ENCODE results near the gene STX8.
"Not testable (repeated sequence)": the region's sequence is repeated elsewhere in the genome, so short reads cannot be mapped to it uniquely, and the experiment has no call there.

STX8 gene, protein sequence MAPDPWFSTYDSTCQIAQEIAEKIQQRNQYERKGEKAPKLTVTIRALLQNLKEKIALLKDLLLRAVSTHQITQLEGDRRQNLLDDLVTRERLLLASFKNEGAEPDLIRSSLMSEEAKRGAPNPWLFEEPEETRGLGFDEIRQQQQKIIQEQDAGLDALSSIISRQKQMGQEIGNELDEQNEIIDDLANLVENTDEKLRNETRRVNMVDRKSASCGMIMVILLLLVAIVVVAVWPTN

GRCh38 chr17:9575381-9576101 lies at the start of gene STX8:
Gene STX8 (minus strand): TSS chr17:9575820. CDS start chr17:9575808, 12 bp downstream.
- Mint-ChIP-seq H3K27ac (peak within 1 kb of the TSS; percentile 92), H3K4me1 (ENCODE audit: low read depth) (peaks cover 30% of the 10 kb centered on the region)

GRCh38 chr17:9622961-9623360 lies 47.3 kb upstream of the STX8 start:
- Mint-ChIP-seq H3K4me3 (no peak overlapping the region), H3K27me3 (no peaks in the 10 kb centered on the region), H3K4me1 (ENCODE audit: low read depth) (no peaks in the 10 kb centered on the region), H3K36me3 (ENCODE audit: low read depth) (no peaks in the 10 kb centered on the region), H3K27ac (no peak overlapping the region), H3K9me3 (peaks cover 22% of the 10 kb centered on the region)
- DNase-seq = no peak

More at GRCh38 chr17:9575381-9576101, at the start of gene STX8:
- no peaks in the 10 kb centered on the region for H3K27me3 Mint-ChIP-seq
- H3K36me3 Mint-ChIP-seq (ENCODE audit: low read depth) = peaks cover 14% of the 10 kb centered on the region
- H3K9me3 Mint-ChIP-seq = no peaks in the 10 kb centered on the region
- H3K4me3 Mint-ChIP-seq = peak within 1 kb of the TSS; percentile 96
- DNase-seq = peak; percentile 89

GRCh38 chr17:9615486-9615885 lies 39.9 kb upstream of the STX8 start:
- Mint-ChIP-seq H3K4me1 (ENCODE audit: low read depth) (no peaks in the 10 kb centered on the region), H3K27me3 (peaks cover 16% of the 10 kb centered on the region), H3K4me3 (no peak overlapping the region), H3K27ac (no peak overlapping the region), H3K9me3 (no peaks in the 10 kb centered on the region), H3K36me3 (ENCODE audit: low read depth) (no peaks in the 10 kb centered on the region)
- no peak for DNase-seq

DNA sequence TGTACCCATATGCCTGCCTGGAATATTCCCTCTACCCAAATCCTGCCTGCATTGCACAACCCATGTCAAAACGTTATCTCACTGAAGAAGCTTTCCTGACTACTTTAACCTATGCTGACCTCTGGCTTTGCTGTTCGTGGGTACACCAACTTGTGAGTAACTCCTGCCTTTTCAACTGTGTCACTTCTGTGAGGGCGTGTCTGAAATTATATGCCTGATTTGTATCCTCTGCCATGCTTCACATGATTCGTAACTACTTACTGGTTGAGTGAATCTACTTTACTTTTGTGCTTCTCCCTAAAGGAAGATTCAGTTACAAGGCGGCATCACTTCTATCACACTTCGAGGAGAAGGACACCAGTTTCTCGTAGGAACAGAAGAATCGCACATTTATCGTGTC lies 36.4 kb upstream of the STX8 start:
- H3K4me1 Mint-ChIP-seq (ENCODE audit: low read depth) = no peaks in the 10 kb centered on the region
- no peak for DNase-seq
- peaks cover 20% of the 10 kb centered on the region for H3K27me3 Mint-ChIP-seq
- no peak overlapping the region for H3K4me3 Mint-ChIP-seq
- H3K27ac Mint-ChIP-seq = no peak overlapping the region
- H3K9me3 Mint-ChIP-seq = no peaks in the 10 kb centered on the region
- no peaks in the 10 kb centered on the region for H3K36me3 Mint-ChIP-seq (ENCODE audit: low read depth)

DNA sequence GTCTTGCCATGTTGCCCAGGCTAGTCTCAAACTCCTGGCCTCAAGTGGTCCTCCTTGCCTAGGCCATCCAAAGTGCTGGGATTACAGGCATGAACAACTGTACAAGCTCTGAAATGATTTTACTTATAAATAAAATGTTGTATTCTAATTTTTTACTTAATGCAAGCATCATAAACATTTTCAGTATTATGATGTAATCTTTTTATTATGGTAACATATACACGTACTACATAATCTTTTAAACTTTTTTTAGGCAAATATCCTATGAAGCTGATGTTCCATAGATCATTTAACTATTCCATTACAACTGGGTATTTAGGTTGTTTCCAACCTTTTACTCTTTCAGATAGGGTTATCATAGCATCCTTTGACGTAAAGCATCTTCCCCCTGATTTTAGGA lies 35.9 kb upstream of the STX8 start:
- no peak overlapping the region for H3K27ac Mint-ChIP-seq
- H3K4me1 Mint-ChIP-seq (ENCODE audit: low read depth) = no peaks in the 10 kb centered on the region
- no peak overlapping the region for H3K4me3 Mint-ChIP-seq
- no peaks in the 10 kb centered on the region for H3K9me3 Mint-ChIP-seq
- peaks cover 20% of the 10 kb centered on the region for H3K27me3 Mint-ChIP-seq
- DNase-seq = no peak
- no peaks in the 10 kb centered on the region for H3K36me3 Mint-ChIP-seq (ENCODE audit: low read depth)

DNA sequence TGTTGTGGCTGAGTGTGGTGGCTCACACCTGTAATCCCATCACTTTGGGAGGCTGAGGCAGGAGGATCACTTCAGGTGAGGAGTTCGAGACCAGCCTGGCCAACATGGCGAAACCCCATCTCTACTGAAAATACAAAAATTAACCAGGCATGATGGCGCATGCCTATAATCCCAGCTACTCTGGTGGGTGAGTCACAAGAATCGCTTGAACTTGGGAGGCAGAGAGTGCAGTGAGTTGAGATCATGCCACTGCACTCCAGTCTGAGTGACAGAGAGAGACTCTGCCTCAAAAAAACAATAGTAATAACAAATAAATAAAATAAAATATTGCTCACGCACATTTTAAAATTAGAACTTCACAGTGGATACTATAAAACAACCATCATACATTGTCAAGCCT lies 31.4 kb upstream of the STX8 start:
- H3K27ac Mint-ChIP-seq; DNase-seq; H3K36me3 Mint-ChIP-seq (ENCODE audit: low read depth); H3K4me3 Mint-ChIP-seq; H3K9me3 Mint-ChIP-seq; H3K4me1 Mint-ChIP-seq (ENCODE audit: low read depth): not testable (repeated sequence)
- peaks cover 26% of the 10 kb centered on the region for H3K27me3 Mint-ChIP-seq

DNA sequence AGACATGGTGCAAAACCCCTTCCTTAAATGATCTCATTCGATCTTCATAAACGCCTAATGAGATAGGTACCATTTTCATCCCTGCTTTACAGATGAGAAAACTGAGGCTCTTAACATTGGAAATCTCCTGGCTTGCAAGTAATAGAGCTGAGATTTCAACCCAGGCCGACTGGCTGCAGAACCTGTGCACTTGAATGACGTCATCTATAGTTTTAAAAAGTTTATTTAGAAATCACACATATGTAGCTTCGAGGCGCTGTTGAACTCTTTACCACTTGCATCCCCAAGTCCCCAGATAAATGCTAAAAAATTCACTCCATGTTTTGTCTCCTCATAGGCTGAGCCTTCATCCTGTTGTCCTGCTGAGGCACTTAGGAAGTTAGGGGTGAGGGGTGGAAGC lies 30.8 kb upstream of the STX8 start:
- no peak overlapping the region for H3K4me3 Mint-ChIP-seq
- H3K36me3 Mint-ChIP-seq (ENCODE audit: low read depth) = no peaks in the 10 kb centered on the region
- no peak for DNase-seq
- H3K4me1 Mint-ChIP-seq (ENCODE audit: low read depth) = no peaks in the 10 kb centered on the region
- H3K9me3 Mint-ChIP-seq = no peaks in the 10 kb centered on the region
- no peak overlapping the region for H3K27ac Mint-ChIP-seq
- H3K27me3 Mint-ChIP-seq = peaks cover 24% of the 10 kb centered on the region

DNA sequence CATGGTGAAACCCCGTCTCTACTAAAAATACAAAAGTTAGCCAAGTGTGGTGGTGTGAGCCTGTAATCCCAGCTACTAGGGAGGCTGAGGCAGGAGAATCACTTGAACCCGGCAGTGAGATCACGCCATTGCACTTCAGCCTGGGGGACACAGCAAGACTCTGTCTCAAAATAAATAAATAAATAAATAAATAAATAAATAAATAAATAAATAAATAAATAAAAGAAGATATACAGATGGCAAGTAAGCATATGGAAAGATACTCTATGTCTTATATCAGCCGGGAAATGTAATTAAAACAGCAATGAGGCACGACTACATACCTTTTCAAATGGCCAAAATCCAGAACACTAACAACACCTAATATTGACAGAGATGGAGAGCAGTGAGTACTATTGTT lies 29.0 kb upstream of the STX8 start:
- not testable (repeated sequence) for H3K27ac Mint-ChIP-seq; H3K9me3 Mint-ChIP-seq; H3K4me1 Mint-ChIP-seq (ENCODE audit: low read depth); H3K36me3 Mint-ChIP-seq (ENCODE audit: low read depth); H3K4me3 Mint-ChIP-seq; DNase-seq
- H3K27me3 Mint-ChIP-seq = peaks cover 32% of the 10 kb centered on the region

DNA sequence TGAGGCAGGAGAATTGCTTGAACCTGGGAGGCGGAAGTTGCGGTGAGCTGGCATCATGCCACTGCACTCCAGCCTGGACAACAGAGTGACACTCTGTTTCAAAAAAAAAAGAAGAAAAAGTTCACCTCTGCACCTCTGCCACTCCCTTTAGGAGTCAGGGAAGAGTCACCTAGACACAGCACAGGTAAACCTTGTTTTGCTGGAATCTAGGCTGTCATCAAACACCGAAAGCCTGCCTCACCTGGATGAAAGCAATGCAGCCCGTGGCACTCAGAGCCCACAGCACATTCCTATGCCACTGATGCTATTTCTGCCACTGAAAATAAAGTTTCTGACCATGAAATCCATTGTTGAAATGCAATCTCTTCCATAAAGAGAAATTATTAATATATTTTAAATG lies 23.0 kb upstream of the STX8 start:
- Mint-ChIP-seq H3K36me3 (ENCODE audit: low read depth) (no peaks in the 10 kb centered on the region), H3K27me3 (peaks cover 27% of the 10 kb centered on the region), H3K27ac (no peak overlapping the region), H3K4me1 (ENCODE audit: low read depth) (no peaks in the 10 kb centered on the region), H3K9me3 (no peaks in the 10 kb centered on the region), H3K4me3 (no peak overlapping the region)
- no peak for DNase-seq

DNA sequence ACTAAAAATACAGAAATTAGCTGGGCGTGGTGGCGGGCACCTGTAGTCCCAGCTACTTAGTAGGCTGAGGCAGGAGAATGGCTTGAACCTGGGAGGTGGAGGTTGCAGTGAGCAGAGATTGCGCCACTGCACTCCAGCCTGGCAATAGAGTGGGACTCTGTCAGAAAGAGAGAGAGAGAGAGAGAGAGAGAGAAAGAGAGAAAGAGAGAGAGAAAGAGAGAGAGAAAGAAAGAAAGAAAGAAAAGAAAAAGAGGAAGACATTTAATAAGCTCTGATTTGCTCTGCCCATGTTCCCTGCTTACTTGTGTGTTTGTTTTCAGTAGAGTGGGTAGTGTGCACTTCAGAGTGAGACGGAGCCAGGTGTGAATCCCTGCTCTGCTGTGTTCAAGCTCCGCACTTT lies 22.0 kb upstream of the STX8 start:
- H3K27me3 Mint-ChIP-seq = peaks cover 21% of the 10 kb centered on the region
- not testable (repeated sequence) for H3K9me3 Mint-ChIP-seq; DNase-seq; H3K36me3 Mint-ChIP-seq (ENCODE audit: low read depth); H3K4me1 Mint-ChIP-seq (ENCODE audit: low read depth); H3K27ac Mint-ChIP-seq; H3K4me3 Mint-ChIP-seq

DNA sequence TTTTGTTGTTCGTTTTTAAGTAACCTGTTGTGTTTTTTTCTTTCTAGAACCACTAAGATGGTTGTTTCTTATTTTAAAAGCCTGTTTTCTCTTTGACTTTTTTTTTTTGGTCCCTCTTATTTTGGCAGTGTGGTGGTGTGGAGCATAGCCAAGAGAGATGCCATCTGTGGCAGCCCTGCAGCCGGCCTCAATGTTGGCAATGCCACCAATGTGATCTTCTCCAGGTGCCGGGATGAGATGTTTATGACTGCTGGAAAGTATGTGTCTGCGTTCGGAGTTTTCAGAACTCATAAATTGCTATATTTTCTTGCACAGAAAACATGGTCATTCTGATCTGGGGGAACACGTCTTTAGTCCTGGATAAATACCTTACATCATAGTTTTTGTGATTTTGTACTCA lies 18.4 kb upstream of the STX8 start:
- Mint-ChIP-seq H3K27ac (no peak overlapping the region), H3K9me3 (no peaks in the 10 kb centered on the region), H3K36me3 (ENCODE audit: low read depth) (no peaks in the 10 kb centered on the region), H3K4me1 (ENCODE audit: low read depth) (no peaks in the 10 kb centered on the region), H3K4me3 (no peak overlapping the region), H3K27me3 (peaks cover 8% of the 10 kb centered on the region)
- DNase-seq = no peak

DNA sequence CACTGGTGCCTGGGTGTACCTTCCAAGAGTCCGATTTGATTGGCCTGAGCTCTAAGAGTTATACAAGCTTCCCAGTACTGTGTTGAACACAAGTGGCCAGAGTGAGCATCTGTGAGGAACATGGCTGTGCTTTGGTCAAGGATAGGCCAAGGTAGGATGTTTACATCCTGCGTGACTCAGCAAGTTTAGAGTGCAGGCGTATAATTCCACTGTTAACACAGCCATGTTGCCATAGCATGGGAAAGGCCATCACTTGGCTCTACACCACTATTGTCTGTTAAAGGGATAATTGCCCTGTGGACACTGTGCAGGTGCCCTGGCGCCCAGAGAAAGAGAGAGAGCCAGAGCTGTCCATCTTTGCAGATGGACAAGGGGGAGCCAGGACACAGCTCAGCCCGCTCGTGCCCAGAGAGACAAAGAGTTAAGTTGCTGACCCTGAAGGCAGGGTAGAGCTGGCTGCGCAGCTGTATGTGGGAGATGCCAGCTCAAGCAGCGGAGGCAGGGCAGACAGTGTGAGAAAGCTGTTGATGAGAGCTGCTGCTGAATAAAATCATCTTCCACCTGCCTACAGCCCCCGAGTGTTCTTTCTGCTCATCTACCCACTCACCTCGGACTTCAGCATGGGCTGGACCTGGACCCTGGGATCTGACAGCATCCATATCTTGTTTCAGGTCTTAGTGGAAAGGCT lies 12.5 kb upstream of the STX8 start:
- H3K27me3 Mint-ChIP-seq = peaks cover 2% of the 10 kb centered on the region
- no peaks in the 10 kb centered on the region for H3K36me3 Mint-ChIP-seq (ENCODE audit: low read depth)
- no peak overlapping the region for H3K4me3 Mint-ChIP-seq

GRCh38 chr17:9577373-9577709 lies 1.7 kb upstream of the STX8 start:
- Mint-ChIP-seq H3K27ac (no peak overlapping the region), H3K27me3 (no peaks in the 10 kb centered on the region)

More for the DNA sequence above, 12.5 kb upstream of the STX8 start:
- Mint-ChIP-seq H3K27ac (no peak overlapping the region), H3K4me1 (ENCODE audit: low read depth) (no peaks in the 10 kb centered on the region), H3K9me3 (peaks cover 7% of the 10 kb centered on the region)
- no peak for DNase-seq

DNA sequence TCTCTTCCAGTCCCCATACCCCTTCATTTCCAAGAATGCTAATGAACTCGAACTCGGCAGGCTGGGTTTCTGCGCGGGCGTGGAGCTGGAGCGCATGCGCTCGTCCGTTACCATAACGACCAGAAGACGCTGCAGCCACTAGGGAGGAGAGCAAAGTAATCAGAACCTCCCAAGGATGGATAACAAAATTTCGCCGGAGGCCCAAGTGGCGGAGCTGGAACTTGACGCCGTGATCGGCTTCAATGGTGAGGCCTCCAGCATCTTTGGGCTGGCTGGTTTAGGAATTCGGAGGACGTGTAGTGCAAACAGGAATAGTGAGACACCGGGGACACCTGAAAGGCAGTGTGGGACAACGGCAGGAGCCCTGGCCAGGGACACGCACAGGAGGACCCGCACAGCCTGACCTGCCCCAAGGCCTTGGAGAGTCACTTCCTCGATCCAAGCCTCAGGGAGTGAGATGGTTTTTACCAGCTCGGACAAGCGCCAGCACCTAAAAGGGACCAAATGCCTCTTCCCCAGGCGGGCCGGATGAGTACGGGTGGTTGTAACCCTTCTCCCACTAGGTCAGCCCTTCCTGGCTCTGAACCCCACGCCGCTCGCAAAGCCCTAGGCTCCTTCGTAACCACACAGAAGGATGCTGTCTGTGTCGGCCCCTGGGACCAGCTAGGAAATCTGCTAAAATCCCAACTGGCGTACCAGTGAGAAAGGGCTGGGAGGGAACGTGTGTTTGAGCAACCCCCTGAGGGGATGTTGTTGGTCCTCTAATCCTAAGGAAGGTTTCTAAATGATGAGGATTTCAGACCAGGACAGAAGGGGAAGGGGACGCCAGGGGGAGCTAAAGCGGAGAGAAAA lies 1.1 kb upstream of the STX8 start, which contains the start of gene CFAP52:
TSS of gene CFAP52 (plus strand) at position 122 of the 852 bp plus-strand sequence. CDS start at position 176, 54 bp downstream.
- H3K27ac Mint-ChIP-seq = peak within 1 kb of the TSS; percentile 92
- H3K9me3 Mint-ChIP-seq = no peaks in the 10 kb centered on the region
- H3K4me3 Mint-ChIP-seq = peak within 1 kb of the TSS; percentile 96
- peak; percentile 85 for DNase-seq
- H3K27me3 Mint-ChIP-seq = no peaks in the 10 kb centered on the region
- peaks cover 11% of the 10 kb centered on the region for H3K36me3 Mint-ChIP-seq (ENCODE audit: low read depth)
- peaks cover 27% of the 10 kb centered on the region for H3K4me1 Mint-ChIP-seq (ENCODE audit: low read depth)

More at GRCh38 chr17:9577373-9577709, 1.7 kb upstream of the STX8 start:
- H3K4me1 Mint-ChIP-seq (ENCODE audit: low read depth) = peaks cover 27% of the 10 kb centered on the region
- no peak for DNase-seq
- peaks cover 11% of the 10 kb centered on the region for H3K36me3 Mint-ChIP-seq (ENCODE audit: low read depth)
- peak overlapping the region; percentile 96 for H3K4me3 Mint-ChIP-seq
- H3K9me3 Mint-ChIP-seq = no peaks in the 10 kb centered on the region

All from activated T-cell treated with anti-CD3 and anti-CD28 coated beads, Interleukin-2, amount 50 U/mL, for 24 hours (primary cell).